Activated CD8-positive, alpha-beta T cell treated with anti-CD3 and anti-CD28 coated beads for 36 hours (primary cell): Measurements from ENCODE around the gene FHL1. TPM values are rescaled to one million over a fixed set of nuclear protein-coding genes. Genes with fewer than 3 reads are reported as not detected.

Experiments
- ATAC-seq: fragments of 200-7000 bp; cut with Tn5 transposase; one replicate; pipeline ENCODE4 v1.10.0; 2021; ENCODE audit warnings: mild to moderate bottlenecking, moderate library complexity
- CTCF ChIA-PET: fragments of 350-600 bp; sonication (Branson Sonifier 250); formaldehyde crosslinking; loops from one replicate; lab custom pipeline; 2021; ENCODE audit warnings: antibody characterized with exemption; lab: Charles Lee
- POLR2A ChIA-PET: fragments of 350-600 bp; sonication (Branson Sonifier 250); formaldehyde crosslinking; loops from one replicate; lab custom pipeline; 2021; ENCODE audit warnings: antibody characterized with exemption; lab: Charles Lee
- DNase-seq: peaks from one replicate; pipeline ENCODE4 v3.0.0-alpha.2; 2020
- H3K27ac Mint-ChIP-seq: one replicate; pipeline ENCODE4 v1.8.0; 2021; ENCODE audit warnings: mild to moderate bottlenecking, mixed read lengths
- H3K27me3 Mint-ChIP-seq: one replicate; pipeline ENCODE4 v1.8.0; 2021; ENCODE audit warnings: mixed read lengths
- H3K36me3 Mint-ChIP-seq: one replicate; pipeline ENCODE4 v1.8.0; 2021; ENCODE audit warnings: low read depth, mixed read lengths
- H3K4me1 Mint-ChIP-seq: one replicate; pipeline ENCODE4 v1.8.0; 2021; ENCODE audit warnings: low read depth, mixed read lengths
- H3K4me3 Mint-ChIP-seq: one replicate; pipeline ENCODE4 v1.8.0; 2021; ENCODE audit warnings: mild to moderate bottlenecking, moderate library complexity, mixed read lengths
- H3K9me3 Mint-ChIP-seq: one replicate; pipeline ENCODE4 v1.8.0; 2021; ENCODE audit warnings: mixed read lengths
- intact Hi-C: fragments of 100-400 bp; cut with micrococcal nuclease; formaldehyde crosslinking; loops from one replicate; pipeline ENCODE4 v1.10.0; 2022
- total RNA-seq, 2 experiments: library from RNA; stranded (reverse); gene quantifications; one replicate each; pipeline ENCODE4 v1.2.3, GENCODE V29; 2021
- TF ChIP-seq, protein P1 (sequence below): fragments of 200-600 bp; IDR thresholded peaks from one replicate; pipeline ENCODE4 v1.8.0; 2022; ENCODE audit warnings: antibody characterized with exemption, mild to moderate bottlenecking

The FHL1 gene
- total RNA-seq, 2 experiments from 2014 or later = 17.9 to 18.4 TPM

- peaks cover 21% of the 10 kb centered on the region for H3K4me1 Mint-ChIP-seq
- no peaks in the 10 kb centered on the region for H3K9me3 Mint-ChIP-seq
- H3K4me3 Mint-ChIP-seq = no peak overlapping the region
- no peak for DNase-seq
- ChIA-PET POLR2A (no interaction called here), CTCF (interaction anchor here (1.6 kb wide), 1 partner anchor 14 kb away, joined by 4 read pairs; no protein-coding TSS in a partner anchor)
- H3K27ac Mint-ChIP-seq = no peak overlapping the region
- TF ChIP-seq, protein P1, sequence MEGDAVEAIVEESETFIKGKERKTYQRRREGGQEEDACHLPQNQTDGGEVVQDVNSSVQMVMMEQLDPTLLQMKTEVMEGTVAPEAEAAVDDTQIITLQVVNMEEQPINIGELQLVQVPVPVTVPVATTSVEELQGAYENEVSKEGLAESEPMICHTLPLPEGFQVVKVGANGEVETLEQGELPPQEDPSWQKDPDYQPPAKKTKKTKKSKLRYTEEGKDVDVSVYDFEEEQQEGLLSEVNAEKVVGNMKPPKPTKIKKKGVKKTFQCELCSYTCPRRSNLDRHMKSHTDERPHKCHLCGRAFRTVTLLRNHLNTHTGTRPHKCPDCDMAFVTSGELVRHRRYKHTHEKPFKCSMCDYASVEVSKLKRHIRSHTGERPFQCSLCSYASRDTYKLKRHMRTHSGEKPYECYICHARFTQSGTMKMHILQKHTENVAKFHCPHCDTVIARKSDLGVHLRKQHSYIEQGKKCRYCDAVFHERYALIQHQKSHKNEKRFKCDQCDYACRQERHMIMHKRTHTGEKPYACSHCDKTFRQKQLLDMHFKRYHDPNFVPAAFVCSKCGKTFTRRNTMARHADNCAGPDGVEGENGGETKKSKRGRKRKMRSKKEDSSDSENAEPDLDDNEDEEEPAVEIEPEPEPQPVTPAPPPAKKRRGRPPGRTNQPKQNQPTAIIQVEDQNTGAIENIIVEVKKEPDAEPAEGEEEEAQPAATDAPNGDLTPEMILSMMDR = no peak
- no peak for ATAC-seq
- peaks cover 7% of the 10 kb centered on the region for H3K36me3 Mint-ChIP-seq
- intact Hi-C loops = no loop called here
- no peaks in the 10 kb centered on the region for H3K27me3 Mint-ChIP-seq
Observed at GRCh38 chrX:136195247-136195646, 47.9 kb downstream of the FHL1 start.

DNA sequence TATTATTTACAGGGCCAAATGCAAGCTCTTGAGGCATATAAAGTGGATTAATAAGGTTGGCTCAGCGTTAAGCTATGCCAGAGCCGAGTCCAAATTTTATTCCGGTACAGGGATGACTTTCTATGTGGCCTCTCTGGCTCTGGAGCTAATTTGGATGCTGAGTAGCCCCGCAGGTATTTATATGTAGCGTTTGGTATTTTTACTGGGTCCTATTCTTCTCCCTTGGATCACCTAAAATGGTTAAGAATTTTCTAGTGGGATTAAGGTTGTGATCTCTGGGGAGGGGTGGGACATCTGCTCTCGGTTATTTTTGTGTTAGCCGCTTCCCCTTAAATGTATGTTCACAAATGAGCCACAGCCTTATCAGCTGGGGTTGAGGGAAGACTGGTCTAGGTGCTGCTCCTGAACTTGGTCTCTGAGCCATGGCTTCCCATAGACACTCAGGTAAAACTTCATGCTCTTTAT, 49.4 kb downstream of the FHL1 start:
- H3K9me3 Mint-ChIP-seq = no peaks in the 10 kb centered on the region
- H3K27ac Mint-ChIP-seq = no peak overlapping the region
- POLR2A ChIA-PET = no interaction called here
- TF ChIP-seq, protein P1 = no peak
- ATAC-seq (no peak), DNase-seq (no peak)
- CTCF ChIA-PET = interaction anchor here (1.7 kb wide), 1 partner anchor 169 kb away, joined by 6 read pairs; no protein-coding TSS in a partner anchor
- peaks cover 21% of the 10 kb centered on the region for H3K4me1 Mint-ChIP-seq
- H3K36me3 Mint-ChIP-seq = peaks cover 7% of the 10 kb centered on the region
- no peaks in the 10 kb centered on the region for H3K27me3 Mint-ChIP-seq
- intact Hi-C loops = no loop called here
- no peak overlapping the region for H3K4me3 Mint-ChIP-seq

GRCh38 chrX:136198010-136198409, 50.7 kb downstream of the FHL1 start:
- DNase-seq = no peak
- Mint-ChIP-seq H3K9me3 (no peaks in the 10 kb centered on the region), H3K36me3 (peaks cover 7% of the 10 kb centered on the region), H3K27ac (no peak overlapping the region), H3K4me1 (peaks cover 14% of the 10 kb centered on the region), H3K27me3 (no peaks in the 10 kb centered on the region), H3K4me3 (no peak overlapping the region)
- TF ChIP-seq, protein P1 = no peak
- CTCF ChIA-PET = interaction anchor here (1.7 kb wide), 1 partner anchor 170 kb away, joined by 6 read pairs; no protein-coding TSS in a partner anchor
- POLR2A ChIA-PET = no interaction called here
- no peak for ATAC-seq
- intact Hi-C loops = no loop called here

GRCh38 chrX:136198678-136199243, 51.4 kb downstream of the FHL1 start:
- TF ChIP-seq, protein P1 = no peak
- peaks cover 13% of the 10 kb centered on the region for H3K4me1 Mint-ChIP-seq
- CTCF ChIA-PET = no interaction called here

DNA sequence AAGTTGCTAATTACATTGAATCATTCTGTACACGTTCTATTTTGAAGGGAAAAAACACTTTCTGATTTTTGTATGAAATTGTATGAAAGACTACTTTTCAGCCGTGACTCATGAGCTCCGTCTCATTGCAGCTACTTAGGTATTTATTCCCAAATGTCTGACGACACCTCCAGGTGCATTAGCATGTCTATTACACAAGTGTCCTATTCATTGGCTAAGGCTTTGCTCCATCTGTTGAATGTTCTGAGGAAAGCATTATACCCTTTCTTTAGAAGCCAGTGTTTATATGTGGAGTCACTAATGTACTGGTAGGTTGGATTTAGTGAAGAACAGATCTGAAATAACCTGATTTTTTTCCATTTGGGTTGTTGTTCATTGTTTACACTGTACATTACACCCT, 52.0 kb downstream of the FHL1 start:
- intact Hi-C loops = no loop called here
- Mint-ChIP-seq H3K4me3 (no peak overlapping the region), H3K27ac (no peak overlapping the region), H3K4me1 (peaks cover 13% of the 10 kb centered on the region), H3K36me3 (no peaks in the 10 kb centered on the region), H3K9me3 (no peaks in the 10 kb centered on the region), H3K27me3 (no peaks in the 10 kb centered on the region)
- ATAC-seq = no peak
- POLR2A ChIA-PET = no interaction called here
- DNase-seq = no peak
- CTCF ChIA-PET = no interaction called here
- TF ChIP-seq, protein P1 = no peak

More at GRCh38 chrX:136198678-136199243, 51.4 kb downstream of the FHL1 start:
- POLR2A ChIA-PET = no interaction called here
- intact Hi-C loops = no loop called here
- Mint-ChIP-seq H3K27me3 (no peaks in the 10 kb centered on the region), H3K4me3 (no peak overlapping the region), H3K9me3 (no peaks in the 10 kb centered on the region), H3K36me3 (peaks cover 3% of the 10 kb centered on the region), H3K27ac (no peak overlapping the region)
- DNase-seq (no peak), ATAC-seq (no peak)
